Skeletal muscle satellite cell (primary cell): ENCODE measurements around the gene ANKRD42.

Experiments
- H3K27me3 ChIP-seq: 2 replicates; pipeline ENCODE4 v1.7.0; 2013; ENCODE audit warnings: low read length; ENCODE audit not compliant: control insufficient read depth, insufficient read depth
- H3K36me3 ChIP-seq: 2 replicates; pipeline ENCODE4 v1.7.0; 2013; ENCODE audit warnings: mild to moderate bottlenecking, control low read depth, low read length; ENCODE audit not compliant: insufficient read depth
- H3K4me1 ChIP-seq: 2 replicates; pipeline ENCODE4 v1.7.0; 2013; ENCODE audit warnings: low read length; ENCODE audit not compliant: control insufficient read depth, insufficient read depth
- H3K4me2 ChIP-seq: 2 replicates; pipeline ENCODE4 v1.7.0; 2013; ENCODE audit warnings: mild to moderate bottlenecking, low read length
- H3K4me3 ChIP-seq: 2 replicates; pipeline ENCODE4 v1.7.0; 2013; ENCODE audit warnings: low read length
- H3K9ac ChIP-seq: 2 replicates; pipeline ENCODE4 v1.7.0; 2013; ENCODE audit warnings: mild to moderate bottlenecking, low read depth, low read length, moderate library complexity
- H3K9me3 ChIP-seq: replicated peaks from 2 replicates; pipeline ENCODE4 v1.7.0; 2013; ENCODE audit warnings: mild to moderate bottlenecking, control low read depth, low read length

ANKRD42 gene

DNA sequence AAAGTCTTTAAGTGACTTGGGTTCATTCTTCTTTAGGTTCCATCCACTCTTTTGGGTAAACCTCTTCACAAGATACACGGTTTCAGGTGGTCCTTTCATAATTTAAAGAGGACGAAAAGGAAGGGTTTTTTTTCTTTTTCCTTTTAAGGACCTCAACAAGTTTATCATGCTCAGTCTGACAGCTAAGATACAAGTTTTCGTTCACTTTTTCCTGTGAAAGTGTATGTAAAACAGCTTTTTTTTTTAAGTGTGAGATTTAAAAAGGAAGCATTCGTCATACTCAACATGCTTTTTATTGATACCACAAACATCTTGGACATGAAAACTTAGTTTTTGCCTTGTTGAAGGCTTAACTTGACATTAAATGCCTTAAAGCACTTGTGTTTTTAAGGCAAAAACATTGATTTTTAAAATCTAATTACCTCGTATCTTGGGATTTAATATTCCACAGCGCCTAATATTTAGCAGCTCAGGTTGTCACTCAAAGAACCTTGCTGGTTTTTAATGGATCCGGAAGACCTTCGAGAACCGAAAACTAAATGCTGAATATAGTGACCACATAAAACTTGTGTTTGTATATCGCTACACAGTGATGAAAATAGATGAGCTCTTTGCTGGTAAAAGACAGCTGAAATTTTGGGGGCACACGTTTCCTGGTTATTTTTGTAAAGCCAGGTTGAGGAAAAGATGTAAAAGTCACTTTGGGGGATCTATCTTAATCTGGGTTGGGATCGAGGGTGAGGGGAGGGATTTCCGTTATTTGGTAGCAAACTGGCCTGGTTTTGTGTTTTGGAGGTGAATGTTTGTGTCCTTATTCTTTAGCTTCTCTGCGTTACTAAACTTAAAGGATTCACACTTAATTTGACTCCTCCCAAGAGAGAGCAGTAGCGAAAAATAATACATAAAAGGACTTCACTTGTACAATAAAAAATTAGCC is 34.3 kb upstream of the ANKRD42 start:
- Histone ChIP-seq H3K9ac (peak overlapping the region; percentile 99), H3K4me3 (peak overlapping the region; percentile 86), H3K27me3 (no peaks in the 10 kb centered on the region), H3K4me1 (peaks cover 24% of the 10 kb centered on the region), H3K9me3 (no peaks in the 10 kb centered on the region), H3K4me2 (peak overlapping the region; percentile 88), H3K36me3 (peaks cover 33% of the 10 kb centered on the region)

- no peaks in the 10 kb centered on the region for H3K9me3 ChIP-seq
- H3K4me3 ChIP-seq: peak overlapping the region; percentile 86
- peaks cover 42% of the 10 kb centered on the region for H3K36me3 ChIP-seq
- H3K4me2 ChIP-seq: peak overlapping the region; percentile 88
- peaks cover 24% of the 10 kb centered on the region for H3K4me1 ChIP-seq
- H3K27me3 ChIP-seq: no peaks in the 10 kb centered on the region
- peak overlapping the region; percentile 99 for H3K9ac ChIP-seq
Measured at GRCh38 chr11:83159902-83160865, 33.3 kb upstream of the ANKRD42 start.

DNA sequence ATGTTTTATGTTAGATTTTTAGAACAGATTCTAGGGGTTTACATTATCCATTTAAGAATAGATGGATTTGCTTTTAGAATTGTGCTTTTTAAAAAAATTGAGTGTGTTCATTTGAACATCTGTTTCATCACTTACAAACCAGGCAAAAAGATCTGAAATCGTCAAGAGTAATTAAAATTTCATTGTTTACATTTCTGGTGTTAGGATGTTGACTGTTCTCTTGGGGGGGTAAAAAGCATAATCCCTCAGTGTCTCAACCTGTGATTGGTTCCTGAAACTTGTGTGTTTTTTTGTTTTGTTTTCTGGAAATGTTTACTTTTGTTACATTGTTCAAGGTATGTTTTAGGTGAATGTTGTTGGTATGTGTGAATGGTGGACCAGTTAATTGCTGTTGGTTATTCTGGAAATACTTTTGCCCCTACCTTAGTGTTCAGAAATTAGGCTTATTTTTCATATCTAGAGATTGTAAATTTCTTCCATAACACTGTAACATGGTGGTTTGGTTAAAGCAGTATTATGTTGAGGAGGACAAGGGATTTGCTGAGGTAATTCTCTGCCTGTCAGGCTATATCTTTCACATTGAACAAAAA is 31.8 kb upstream of the ANKRD42 start:
- no peak overlapping the region for H3K4me3 ChIP-seq
- H3K4me1 ChIP-seq: peaks cover 24% of the 10 kb centered on the region
- H3K9me3 ChIP-seq: no peaks in the 10 kb centered on the region
- peak overlapping the region; percentile 88 for H3K4me2 ChIP-seq
- no peaks in the 10 kb centered on the region for H3K27me3 ChIP-seq
- H3K36me3 ChIP-seq: peaks cover 57% of the 10 kb centered on the region
- H3K9ac ChIP-seq: peak overlapping the region; percentile 99

GRCh38 chr11:83162377-83162776 is 31.1 kb upstream of the ANKRD42 start:
- peaks cover 62% of the 10 kb centered on the region for H3K36me3 ChIP-seq
- peaks cover 24% of the 10 kb centered on the region for H3K4me1 ChIP-seq
- H3K4me3 ChIP-seq: no peak overlapping the region
- H3K4me2 ChIP-seq: peak overlapping the region; percentile 88
- H3K9ac ChIP-seq: no peak overlapping the region
- H3K27me3 ChIP-seq: no peaks in the 10 kb centered on the region
- no peaks in the 10 kb centered on the region for H3K9me3 ChIP-seq

DNA sequence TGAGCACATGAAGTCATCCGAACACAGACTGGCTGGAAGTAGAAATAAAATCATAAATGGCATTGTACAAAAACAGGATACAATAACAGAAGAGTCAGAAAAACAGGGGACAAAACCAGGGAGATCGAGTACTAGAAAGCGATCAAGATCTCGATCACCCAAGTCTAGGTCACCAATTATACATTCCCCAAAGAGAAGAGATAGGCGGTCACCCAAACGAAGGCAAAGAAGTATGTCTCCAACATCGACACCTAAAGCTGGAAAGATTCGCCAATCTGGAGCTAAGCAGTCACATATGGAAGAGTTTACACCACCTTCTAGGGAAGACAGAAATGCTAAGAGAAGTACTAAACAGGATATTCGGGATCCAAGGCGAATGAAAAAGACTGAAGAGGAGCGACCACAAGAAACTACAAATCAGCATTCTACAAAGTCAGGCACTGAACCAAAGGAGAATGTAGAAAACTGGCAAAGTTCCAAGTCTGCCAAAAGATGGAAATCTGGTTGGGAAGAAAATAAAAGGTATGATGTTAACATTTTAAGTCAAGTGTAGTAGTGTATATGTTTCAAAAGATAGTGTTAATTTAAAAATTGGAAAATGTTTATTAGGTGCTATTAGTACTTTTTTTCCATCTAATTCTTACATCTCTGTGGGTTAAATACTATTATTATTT is 27.2 kb upstream of the ANKRD42 start:
- no peaks in the 10 kb centered on the region for H3K9me3 ChIP-seq
- no peaks in the 10 kb centered on the region for H3K27me3 ChIP-seq
- no peak overlapping the region for H3K4me2 ChIP-seq
- H3K9ac ChIP-seq: no peak overlapping the region
- H3K36me3 ChIP-seq: peaks cover 76% of the 10 kb centered on the region
- H3K4me1 ChIP-seq: peaks cover 29% of the 10 kb centered on the region
- no peak overlapping the region for H3K4me3 ChIP-seq

DNA sequence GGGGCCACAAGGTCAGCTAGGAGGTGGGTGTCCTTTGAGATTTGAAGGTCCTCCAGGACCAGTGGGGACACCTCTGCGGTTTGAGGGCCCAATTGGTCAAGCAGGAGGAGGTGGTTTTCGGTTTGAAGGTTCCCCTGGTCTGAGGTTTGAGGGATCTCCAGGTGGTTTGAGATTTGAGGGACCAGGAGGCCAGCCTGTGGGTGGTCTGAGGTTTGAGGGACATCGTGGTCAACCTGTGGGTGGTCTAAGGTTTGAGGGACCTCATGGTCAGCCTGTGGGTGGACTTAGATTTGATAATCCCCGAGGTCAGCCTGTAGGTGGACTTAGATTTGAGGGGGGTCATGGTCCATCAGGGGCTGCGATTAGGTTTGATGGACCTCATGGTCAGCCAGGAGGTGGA is 24.8 kb upstream of the ANKRD42 start:
- Histone ChIP-seq H3K9ac (no peak overlapping the region), H3K9me3 (no peaks in the 10 kb centered on the region), H3K27me3 (no peaks in the 10 kb centered on the region), H3K36me3 (peaks cover 87% of the 10 kb centered on the region), H3K4me2 (no peak overlapping the region), H3K4me1 (peaks cover 23% of the 10 kb centered on the region), H3K4me3 (no peak overlapping the region)

GRCh38 chr11:83170865-83171264 is 22.6 kb upstream of the ANKRD42 start:
- Histone ChIP-seq H3K27me3 (no peaks in the 10 kb centered on the region), H3K4me1 (peaks cover 26% of the 10 kb centered on the region), H3K4me3 (peak overlapping the region; percentile 29), H3K9ac (no peak overlapping the region), H3K36me3 (peaks cover 69% of the 10 kb centered on the region), H3K4me2 (peak overlapping the region; percentile 48), H3K9me3 (no peaks in the 10 kb centered on the region)

GRCh38 chr11:83172551-83172950 is 21.0 kb upstream of the ANKRD42 start:
- Histone ChIP-seq H3K9me3 (no peaks in the 10 kb centered on the region), H3K9ac (no peak overlapping the region), H3K4me2 (no peak overlapping the region), H3K27me3 (no peaks in the 10 kb centered on the region), H3K4me1 (peaks cover 26% of the 10 kb centered on the region), H3K36me3 (peaks cover 65% of the 10 kb centered on the region), H3K4me3 (no peak overlapping the region)

GRCh38 chr11:83174008-83174407 is 19.5 kb upstream of the ANKRD42 start:
- Histone ChIP-seq H3K9ac (no peak overlapping the region), H3K36me3 (peaks cover 59% of the 10 kb centered on the region), H3K4me2 (no peak overlapping the region), H3K27me3 (no peaks in the 10 kb centered on the region), H3K9me3 (no peaks in the 10 kb centered on the region), H3K4me3 (no peak overlapping the region), H3K4me1 (peaks cover 26% of the 10 kb centered on the region)

DNA sequence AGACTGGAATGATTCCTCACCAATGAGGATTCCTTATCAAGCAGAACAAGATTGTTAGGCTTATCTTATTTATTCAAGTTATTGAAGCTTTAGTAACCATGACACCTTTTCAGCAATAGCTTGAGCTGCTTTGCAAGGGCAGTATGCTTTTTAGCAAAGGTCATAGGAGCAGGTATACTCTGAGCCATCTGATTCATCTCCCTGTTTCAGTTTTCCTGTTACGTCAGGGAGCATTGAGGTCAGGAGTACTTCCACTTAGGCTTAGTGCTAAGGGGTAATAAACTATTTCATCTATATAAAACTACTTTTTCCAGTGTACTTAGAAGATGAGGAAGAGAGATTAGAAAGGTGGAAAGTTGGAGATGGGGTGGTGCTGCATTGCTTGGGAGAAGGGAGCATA is 17.7 kb upstream of the ANKRD42 start:
- Histone ChIP-seq H3K4me1 (peaks cover 10% of the 10 kb centered on the region), H3K36me3 (peaks cover 53% of the 10 kb centered on the region), H3K9me3 (no peaks in the 10 kb centered on the region), H3K27me3 (no peaks in the 10 kb centered on the region), H3K4me2 (no peak overlapping the region), H3K4me3 (no peak overlapping the region), H3K9ac (no peak overlapping the region)
